Activated gamma-delta T cell (primary cell): ENCODE measurements around the gene POLR1G.
A peak's percentile ranks its signal among the peaks of the same experiment; 100 is the strongest.
"Not testable (repeated sequence)": the region's sequence is repeated elsewhere in the genome, so short reads cannot be mapped to it uniquely, and the experiment has no call there.

ENCODE experiments used
- DNase-seq: peaks from one replicate; lab custom pipeline; 2025; lab: John Stamatoyannopoulos, UW

POLR1G gene

DNA sequence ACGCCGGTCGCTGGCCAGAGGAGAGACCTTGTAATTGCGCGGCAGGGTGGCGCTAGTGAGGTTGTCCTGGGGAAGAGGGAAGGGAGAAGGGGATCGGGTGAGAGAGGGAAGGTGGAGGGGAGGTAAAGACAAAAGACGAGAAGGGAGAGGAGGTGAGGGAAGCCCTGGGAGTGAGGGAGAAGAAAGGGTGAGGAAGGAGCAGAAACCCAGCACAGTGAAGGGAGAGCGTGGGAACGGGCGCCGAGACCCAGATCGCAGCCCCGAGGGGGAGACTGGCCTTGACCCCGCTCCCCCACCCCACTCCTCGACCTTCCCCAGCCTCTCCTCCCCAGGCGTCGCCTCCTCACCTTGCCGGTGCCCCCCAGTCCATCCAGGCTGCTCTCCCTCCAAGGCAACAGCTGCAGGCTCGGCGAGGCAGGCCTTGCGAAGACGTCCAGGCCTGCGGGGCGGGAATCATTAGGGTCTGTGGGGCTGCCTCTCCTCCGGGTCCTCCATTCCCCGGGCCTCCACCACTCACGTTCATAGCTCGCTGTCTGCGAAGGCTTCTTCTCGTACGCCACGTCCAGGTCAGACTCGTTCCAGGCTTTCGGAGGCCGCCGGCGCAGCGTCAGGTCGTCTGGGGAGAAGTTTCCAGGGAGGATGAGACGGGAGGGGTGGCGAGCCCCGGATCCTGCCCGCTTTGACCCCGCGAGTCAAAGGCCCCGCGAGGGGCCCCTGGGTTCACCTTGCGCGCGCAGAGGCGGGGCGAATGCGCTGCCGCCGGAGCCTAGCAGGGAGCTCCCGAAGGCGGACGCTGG is 10.4 kb upstream of the POLR1G start:
- no peak for DNase-seq

DNA sequence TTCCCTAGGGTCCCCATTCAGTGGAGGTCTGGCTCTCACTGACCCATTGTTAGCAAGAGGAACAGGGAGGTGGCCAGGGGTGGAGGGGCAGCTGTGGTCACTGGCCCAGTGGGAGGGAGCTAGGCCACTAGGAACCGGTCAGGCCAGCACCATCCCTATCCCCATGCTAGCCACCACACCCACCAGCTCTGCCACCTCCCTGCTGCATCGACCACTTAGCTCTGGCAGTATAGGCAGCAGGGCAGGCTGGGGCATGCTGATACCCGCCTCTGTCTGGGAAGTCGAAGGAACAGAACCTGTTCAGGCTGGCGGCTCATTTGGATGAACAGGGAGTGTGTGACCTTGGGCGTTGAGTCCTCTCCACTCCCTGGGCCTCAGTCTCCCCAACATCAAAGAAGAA is 6.3 kb upstream of the POLR1G start:
- DNase-seq, result no peak

DNA sequence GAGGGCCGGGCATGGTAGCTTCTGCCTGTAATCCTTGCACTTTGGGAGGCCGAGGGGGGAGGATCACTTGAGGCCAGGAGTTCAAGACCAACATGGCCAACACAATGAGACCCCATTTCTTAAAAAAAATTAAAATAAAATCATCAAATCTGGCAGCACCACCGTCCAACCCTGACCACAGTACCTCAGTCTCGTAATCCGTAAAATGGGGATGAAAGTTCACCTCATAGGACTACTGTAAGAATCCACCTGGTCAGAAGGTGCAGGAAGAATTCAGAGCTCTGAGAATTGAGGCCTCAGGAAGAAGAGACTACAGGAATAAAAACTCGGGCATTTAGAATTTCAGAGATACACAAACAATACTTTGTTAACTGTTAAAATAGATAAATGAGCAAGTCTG is 4.6 kb upstream of the POLR1G start:
- no peak for DNase-seq

DNA sequence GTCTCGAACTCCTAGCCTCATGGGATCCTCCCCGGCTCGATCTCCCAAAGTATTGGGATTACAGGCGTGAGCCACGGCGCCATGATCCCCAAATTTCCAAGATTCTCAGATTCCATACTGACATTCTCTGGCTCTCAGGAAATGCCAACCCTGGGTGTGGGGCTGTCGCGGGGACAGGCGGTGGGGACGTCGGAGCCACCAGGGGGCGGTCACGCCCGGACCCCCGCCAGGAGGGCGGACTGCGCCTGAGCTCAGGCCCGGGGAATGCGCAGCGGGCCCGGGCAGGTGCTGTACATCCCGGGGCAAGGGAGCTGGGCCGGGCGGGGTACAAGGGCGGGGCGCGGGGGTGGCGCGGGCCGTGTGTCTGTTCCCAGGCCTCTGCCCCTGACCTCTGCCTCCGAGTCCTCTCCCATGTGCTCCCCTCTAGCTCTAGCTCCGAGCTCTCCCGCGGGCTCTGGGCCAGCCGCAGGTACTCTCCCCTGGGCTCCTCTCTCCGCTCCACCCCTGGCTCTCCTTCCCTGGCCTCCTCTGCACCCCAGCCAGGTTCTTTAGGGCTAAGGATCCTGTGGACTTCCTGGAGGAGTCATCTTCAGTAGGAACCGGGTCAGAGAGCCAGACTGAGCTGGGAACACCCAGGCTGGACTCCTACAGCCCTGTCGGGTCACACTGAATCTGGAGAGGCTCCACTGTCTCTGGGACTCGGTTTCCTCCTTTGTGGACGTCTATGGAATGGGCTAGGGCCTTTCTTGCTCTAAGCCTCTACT is 4.0 kb upstream of the POLR1G start:
- DNase-seq, result no peak

DNA sequence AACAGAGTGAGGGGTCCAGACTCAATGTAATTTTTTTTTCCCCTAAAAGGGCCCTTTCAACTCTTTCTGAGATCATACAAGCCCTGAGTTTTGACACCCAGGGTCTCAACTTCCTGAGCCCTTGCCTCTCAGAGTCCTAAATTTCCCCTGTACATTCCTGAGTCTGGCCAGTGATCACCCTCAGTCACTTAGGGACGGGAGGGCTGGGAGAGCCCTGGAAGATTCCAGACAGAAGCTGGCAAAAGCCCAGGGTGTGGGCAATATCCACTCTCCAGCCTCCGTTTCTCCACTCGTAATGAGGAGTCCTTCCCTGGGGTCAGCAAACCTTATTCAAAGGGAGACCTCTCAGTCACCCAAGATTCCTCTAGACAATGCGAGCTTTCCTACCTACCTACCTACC is 3.2 kb upstream of the POLR1G start:
- DNase-seq, result no peak

DNA sequence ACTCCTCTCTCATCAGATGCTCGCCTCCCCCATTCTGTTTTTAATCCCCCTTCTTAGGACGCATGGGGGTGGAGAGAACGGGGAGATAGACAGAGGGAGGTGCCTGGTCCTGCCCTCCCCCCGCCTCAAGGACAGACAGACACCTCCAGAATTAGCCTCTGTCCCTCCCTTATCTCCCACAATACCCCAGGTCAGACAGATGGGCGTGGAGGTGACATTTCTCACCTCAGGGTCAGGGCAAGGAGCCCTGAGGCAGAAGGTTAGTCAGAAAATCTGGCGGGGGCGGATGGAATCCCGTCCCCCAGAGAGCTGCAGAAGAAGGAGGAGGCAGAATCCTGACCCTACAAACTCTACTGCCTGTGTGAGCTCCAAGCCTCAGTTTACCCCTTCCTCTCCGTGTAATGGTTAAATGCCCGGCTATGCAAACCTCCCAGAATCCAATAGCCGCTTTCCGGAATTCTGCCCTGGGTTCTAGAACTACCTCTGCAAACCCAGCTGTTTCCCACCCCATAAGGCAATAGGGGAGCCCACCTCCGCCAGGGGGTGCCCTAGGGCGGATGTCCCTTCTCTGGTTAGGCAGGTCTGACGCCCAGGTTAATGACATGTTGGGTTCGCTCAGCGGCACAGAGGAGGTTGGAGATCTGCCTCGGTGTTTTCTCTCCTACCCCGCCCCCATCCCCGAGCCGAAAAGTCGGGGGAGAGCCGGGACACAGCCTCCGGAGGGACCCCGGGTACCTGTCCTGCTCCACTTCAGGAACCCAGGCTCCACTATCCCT is 2.5 kb upstream of the POLR1G start:
- no peak for DNase-seq

DNA sequence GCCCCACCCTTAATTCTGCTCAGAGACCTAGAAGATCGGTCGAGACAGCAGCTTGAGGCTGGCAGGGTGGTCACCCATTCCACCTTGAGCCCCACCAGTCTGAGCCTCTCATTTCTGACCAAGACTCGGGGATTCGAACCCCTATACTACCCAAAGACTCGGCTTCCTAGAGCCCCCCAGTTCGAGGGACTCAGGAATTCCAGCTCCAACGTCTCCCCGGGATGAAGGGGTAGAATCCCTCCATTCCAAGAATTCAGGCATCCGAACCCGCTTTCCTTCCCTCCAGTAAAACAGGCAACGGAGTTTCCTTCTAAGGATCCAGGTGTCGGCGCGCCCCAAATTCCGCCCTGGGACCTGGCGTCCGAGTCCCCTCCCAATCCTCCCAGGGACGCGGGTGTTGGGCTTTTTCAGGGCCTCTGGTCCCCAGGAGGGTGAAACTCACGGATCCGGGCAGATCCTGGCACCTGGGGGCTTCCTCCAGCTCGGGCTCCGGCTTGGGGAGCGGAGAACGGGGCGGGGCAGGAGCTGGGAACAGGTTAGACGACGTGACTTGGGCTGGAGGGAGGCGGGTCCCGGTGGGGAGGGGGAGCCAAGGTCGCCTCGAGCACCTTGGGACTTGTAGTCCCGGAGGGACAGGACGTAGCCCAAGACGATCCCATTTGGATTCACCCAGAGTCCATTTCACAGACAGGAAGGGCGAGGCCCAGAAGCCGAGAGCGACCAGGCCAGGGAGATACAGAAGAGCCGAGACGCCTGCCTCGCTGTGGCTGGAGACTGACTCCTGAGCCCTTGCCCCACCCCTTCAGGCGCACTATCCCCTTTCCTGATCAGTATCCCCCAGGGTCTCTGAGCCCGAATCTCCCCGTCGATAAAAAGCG is 1.6 kb upstream of the POLR1G start, which contains the start of gene PPP1R13L:
Gene PPP1R13L (minus strand): TSS at position 513 of the 878 bp plus-strand sequence. CDS start 6,751 bp downstream, outside the sequence.
- DNase-seq, result no peak

DNA sequence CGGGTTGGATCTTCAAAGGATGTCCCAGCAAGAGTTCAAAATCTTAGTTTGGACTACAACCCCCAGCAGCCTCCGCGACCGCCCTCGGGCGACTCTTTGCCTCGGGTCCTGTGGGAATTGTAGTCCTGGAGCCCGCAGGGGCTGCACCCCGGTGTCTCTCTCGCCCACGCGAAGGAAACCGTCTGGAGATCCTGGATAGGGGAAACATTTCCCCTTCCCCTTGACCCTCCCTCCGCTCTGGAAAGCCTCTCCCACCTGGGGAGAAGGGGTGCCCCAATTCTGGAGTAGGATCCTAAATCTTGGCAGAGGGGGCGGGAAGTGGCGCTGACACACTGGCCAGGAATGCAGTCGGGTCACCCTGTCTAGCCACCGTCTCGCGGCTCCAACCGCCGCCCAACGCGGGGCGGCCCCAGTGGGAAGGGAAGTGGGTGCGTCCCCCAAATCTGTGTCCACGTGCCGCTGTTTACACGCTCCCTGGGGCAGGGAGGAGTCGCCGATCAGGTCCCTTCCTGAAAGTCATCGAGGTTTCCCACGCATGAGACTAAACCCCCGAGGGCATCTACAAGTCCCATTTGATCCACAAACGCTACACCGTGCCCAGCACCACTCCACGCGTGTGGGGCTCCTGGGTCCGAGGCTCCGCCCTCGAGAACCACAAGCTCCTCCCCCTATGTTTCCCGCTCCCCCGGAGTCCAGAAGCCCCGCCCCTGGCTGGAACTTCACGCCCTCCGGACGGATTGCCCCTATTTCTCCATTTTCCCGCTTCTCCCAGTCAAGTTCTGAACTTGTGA is 814 bp upstream of the POLR1G start:
- DNase-seq, result peak; percentile 72

DNA sequence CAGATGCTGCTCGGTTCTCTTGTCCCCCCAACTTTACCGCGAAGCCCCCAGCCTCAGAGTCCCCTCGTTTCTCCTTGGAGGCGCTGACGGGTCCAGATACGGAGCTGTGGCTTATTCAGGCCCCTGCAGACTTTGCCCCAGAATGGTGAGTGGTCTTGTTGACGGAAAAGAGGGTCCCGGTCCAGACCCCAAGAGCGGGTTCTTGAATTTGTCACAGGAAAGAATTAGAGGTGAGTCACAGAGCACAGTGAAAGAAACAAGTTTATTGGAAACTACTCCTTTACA is 589 bp downstream of the POLR1G start:
- DNase-seq, result no peak

DNA sequence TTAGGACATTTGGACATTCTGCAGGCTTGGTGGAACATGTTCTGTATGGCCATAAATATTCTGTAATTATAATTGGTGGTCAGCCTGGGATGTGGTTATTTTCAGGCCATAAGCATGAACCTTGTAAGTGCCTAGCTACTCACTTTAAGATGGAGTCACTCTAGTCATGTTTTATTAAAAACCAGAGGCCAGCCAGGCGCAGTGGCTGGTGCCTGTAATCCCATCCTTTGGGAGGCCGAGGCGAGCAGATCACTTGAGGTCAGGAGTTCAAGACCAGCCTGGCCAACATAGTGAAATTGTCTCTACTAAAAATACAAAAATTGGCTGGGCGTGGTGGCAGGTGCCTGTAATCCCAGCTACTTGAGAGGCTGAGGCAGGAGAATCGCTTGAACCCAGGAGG is 1.1 kb downstream of the POLR1G start:
- DNase-seq, result not testable (repeated sequence)

DNA sequence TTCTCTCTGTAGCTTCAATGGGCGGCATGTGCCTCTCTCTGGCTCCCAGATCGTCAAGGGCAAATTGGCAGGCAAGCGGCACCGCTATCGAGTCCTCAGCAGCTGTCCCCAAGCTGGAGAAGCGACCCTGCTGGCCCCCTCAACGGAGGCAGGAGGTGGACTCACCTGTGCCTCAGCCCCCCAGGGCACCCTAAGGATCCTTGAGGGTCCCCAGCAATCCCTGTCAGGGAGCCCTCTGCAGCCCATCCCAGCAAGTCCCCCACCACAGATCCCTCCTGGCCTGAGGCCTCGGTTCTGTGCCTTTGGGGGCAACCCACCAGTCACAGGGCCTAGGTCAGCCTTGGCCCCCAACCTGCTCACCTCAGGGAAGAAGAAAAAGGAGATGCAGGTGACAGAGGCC is 1.7 kb downstream of the POLR1G start:
- DNase-seq, result no peak

DNA sequence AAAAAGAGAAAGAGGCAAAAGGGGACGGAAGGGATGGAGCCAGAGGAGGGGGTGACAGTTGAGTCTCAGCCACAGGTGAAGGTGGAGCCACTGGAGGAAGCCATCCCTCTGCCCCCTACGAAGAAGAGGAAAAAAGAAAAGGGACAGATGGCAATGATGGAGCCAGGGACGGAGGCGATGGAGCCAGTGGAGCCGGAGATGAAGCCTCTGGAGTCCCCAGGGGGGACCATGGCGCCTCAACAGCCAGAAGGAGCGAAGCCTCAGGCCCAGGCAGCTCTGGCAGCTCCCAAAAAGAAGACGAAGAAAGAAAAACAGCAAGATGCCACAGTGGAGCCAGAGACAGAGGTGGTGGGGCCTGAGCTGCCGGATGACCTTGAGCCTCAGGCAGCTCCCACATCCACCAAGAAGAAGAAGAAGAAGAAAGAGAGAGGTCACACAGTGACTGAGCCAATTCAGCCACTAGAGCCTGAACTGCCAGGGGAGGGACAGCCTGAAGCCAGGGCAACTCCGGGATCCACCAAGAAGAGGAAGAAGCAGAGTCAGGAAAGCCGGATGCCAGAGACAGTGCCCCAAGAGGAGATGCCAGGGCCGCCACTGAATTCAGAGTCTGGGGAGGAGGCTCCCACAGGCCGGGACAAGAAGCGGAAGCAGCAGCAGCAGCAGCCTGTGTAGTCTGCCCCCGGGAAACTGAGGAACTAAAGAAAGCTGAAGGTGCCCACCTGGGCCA is 2.5 kb downstream of the POLR1G start:
- DNase-seq, result no peak

DNA sequence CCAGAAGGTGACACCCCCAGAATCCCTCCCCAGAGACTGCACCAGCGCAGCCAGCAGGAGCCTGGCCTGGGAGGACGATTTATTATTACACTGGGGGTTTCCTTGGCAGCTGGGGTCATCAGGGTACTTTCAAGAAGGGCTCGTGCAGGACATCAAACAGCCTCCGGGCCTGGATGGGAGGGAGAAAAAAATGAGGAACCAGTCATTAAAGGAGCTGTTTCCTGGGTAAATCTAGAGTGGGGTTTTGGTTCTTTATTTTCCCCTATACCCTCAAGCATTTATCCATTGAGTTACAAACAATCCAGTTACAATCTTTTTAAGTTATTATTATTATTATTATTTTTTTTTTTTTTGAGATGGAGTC is 3.1 kb downstream of the POLR1G start:
- no peak for DNase-seq

DNA sequence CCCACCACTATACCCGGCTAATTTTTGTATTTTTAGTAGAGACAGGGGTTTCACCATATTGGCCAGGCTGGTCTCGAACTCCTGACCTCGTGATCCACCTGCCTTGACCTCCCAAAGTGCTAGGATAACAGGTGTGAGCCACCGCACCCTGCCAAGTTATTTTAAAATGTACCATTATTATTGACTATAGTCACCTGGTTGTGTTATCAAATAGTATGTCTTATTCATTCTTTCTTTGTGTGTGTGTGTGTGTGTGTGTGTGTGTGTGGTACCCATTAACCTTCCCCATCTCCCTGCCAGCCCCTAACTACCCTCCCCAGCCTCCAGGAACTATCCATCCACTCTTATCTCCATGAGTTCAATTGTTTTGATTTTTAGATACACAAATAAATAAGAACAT is 3.9 kb downstream of the POLR1G start:
- not testable (repeated sequence) for DNase-seq

DNA sequence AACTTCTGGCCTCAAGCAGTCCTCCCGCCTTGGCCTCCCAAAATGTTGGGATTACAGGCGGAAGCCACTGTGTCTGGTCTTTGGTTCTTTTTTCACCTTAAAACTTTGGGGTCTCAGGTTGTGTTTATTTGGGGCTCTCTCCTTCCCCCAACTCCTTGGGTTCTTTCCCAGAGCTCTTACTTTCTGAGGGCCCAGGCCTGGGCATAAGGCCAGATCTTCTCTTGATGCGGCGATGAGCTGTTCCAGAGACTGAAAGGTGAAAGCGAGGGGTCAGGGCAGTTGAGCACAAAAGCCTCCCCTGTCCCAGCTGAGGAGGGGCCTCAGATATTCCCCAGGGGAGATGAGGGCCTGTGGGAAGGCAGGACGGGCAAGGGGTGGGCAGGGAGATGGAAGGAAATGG is 7.1 kb downstream of the POLR1G start:
- DNase-seq, result no peak

DNA sequence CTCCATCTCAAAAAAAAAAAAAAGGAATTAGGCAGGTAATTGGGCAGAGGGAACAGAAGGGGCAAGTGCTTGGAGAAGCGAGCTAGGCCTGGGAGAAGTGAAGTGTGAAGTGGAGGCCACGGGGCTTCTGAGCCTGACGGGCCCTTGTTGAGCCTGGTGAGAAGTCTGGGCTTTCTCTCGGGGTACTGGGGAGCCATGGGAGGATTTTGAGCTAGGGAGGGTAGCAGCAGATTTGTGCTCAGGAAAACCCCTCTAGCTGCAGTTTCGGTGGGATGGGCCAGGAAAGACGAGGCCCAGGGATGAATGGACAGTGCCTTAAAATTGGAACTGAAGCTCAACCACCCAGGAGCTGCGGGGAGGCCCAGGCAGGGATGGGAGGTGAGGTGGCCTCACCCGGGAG is 8.0 kb downstream of the POLR1G start:
- DNase-seq, result no peak

DNA sequence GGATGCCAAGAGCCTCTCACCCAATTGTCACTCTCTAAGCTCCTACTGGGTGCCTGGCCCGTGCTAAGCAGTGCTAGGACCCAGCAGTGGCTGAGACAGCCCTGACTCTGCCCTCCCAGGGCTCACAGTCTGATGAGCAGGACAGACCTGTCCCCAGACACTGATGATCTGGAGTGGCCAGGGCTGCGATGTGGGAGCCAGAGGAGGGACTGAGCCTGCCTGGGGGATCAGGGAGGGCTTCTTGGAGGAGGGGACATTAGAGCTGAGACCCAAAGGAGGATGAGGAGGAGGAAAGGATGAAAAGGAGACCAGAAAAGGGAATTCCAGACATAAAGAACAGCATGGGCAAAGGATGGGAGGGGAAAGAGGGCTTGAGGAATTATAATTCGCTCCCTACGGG is 10.7 kb downstream of the POLR1G start:
- DNase-seq, result no peak

DNA sequence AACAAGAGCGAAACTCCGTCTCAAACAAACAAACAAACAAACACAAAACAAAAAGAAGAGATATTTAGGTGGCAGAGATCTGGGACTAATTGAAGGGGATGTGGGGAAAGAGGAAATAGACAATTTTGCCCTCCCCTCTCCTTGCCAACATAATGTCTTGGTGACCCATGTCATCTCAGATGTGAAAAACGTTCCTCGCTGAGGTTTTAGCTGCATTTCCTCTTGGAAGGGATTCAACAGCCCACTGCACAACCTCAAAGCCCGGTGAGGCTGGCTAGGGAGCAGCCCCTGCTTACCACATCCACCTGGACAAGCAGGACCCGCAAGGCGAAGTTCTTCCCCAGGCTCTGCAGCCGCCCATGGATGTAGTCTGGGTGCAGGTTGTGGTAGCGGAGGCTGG is 12.4 kb downstream of the POLR1G start:
- no peak for DNase-seq

DNA sequence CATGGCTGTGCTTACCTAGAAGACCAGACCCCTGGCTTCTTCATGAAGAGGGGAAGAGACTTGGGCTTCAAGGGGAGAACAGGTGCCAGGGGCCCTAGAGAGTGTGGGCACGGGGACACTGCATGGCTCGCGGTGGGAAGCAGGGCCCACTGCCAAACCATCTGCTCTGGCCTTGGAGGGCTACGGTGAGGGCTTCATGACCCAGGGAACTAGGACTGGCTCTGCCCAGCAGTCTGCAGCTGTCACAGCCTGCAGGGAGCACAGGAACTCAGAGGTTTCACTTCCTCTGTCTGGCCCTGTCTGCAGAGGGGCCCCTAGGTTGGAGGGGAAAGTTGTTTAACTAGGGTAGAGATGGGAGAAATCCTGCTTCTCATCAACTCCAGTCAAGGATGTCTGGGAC is 13.0 kb downstream of the POLR1G start:
- DNase-seq, result no peak

DNA sequence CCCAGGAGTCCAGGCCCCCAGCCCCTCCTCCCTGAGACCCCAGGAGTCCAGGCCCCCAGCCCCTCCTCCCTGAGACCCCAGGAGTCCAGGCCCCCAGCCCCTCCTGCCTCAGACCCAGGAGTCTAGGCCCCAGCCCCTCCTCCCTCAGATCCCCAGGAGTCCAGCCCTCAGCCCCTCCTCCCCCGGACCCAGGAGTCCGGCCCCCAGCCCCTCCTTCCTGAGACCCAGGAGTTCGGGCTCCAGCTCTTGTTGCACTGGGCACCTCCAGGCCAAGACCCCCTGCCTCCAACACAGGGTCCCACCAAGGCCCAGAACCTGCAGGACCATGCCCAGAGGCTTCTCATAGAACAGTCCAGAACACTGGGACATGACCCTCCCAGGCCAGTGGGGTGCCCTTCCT is 13.5 kb downstream of the POLR1G start:
- no peak for DNase-seq
